Measurements from ENCODE around the gene CADM1.

CADM1 gene

GRCh38 chr11:115263799-115264656 is 240.2 kb downstream of the CADM1 start:
- Histone ChIP-seq H3K9me3 (ENCODE audit: control insufficient read depth, insufficient read depth, low read length) (no peaks in the 10 kb centered on the region), H3K79me2 (ENCODE audit: control insufficient read depth, low read length) (no peaks in the 10 kb centered on the region), H3F3A (ENCODE audit: control insufficient read depth, insufficient read depth) (no peaks in the 10 kb centered on the region), H3K4me2 (ENCODE audit: low read length) (no peak overlapping the region), H3K36me3 (ENCODE audit: control insufficient read depth, low read length) (no peaks in the 10 kb centered on the region), H3K9me2 (replicated peaks; ENCODE audit: control insufficient read depth, low read length) (no peaks in the 10 kb centered on the region), H3K4me3 (ENCODE audit: low read length) (no peak overlapping the region), H3K27me3 (ENCODE audit: control insufficient read depth, low read length) (no peaks in the 10 kb centered on the region), H3K4me1 (ENCODE audit: control insufficient read depth, low read length) (no peaks in the 10 kb centered on the region), H3K27ac (ENCODE audit: low read depth, low read length) (no peak overlapping the region), H4K20me1 (ENCODE audit: control insufficient read depth, insufficient read depth, low read depth, low read length) (no peaks in the 10 kb centered on the region)
- TF ChIP-seq, protein P1, sequence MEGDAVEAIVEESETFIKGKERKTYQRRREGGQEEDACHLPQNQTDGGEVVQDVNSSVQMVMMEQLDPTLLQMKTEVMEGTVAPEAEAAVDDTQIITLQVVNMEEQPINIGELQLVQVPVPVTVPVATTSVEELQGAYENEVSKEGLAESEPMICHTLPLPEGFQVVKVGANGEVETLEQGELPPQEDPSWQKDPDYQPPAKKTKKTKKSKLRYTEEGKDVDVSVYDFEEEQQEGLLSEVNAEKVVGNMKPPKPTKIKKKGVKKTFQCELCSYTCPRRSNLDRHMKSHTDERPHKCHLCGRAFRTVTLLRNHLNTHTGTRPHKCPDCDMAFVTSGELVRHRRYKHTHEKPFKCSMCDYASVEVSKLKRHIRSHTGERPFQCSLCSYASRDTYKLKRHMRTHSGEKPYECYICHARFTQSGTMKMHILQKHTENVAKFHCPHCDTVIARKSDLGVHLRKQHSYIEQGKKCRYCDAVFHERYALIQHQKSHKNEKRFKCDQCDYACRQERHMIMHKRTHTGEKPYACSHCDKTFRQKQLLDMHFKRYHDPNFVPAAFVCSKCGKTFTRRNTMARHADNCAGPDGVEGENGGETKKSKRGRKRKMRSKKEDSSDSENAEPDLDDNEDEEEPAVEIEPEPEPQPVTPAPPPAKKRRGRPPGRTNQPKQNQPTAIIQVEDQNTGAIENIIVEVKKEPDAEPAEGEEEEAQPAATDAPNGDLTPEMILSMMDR (IDR thresholded peaks at IDR 0.05; ENCODE audit: low read depth, low read length, poor library complexity, severe bottlenecking), result no peak
- no peak for TF ChIP-seq EZH2phosphoT487 (IDR thresholded peaks at IDR 0.05; ENCODE audit: borderline replicate concordance, low read length)

DNA sequence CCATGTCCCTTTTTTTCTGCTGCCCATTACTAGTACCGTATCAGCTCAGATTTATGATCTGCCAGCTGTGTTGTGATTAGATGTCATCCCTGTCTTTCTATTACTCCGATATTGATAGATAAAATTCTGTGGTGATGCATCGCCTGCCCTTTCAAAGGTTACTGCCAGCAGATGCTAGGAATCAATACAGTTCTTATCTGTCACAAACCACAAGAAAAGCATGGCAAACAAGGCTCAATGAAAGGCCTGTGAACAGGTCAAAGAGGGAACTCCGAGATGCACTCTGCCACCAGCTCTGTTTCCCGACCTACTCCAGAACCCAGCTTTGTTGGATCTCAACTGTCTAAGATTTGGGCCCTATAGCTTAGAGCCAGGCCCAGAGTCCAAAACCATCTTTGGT is 246.0 kb downstream of the CADM1 start:
- H3K9me2 ChIP-seq (replicated peaks; ENCODE audit: control insufficient read depth, low read length), result no peaks in the 10 kb centered on the region
- H3K27ac ChIP-seq (ENCODE audit: low read depth, low read length), result no peak overlapping the region
- H3K4me2 ChIP-seq (ENCODE audit: low read length), result no peak overlapping the region
- TF ChIP-seq, protein P1 (IDR thresholded peaks at IDR 0.05; ENCODE audit: low read depth, low read length, poor library complexity, severe bottlenecking), result no peak
- TF ChIP-seq EZH2phosphoT487 (IDR thresholded peaks at IDR 0.05; ENCODE audit: borderline replicate concordance, low read length), result no peak
- H3K36me3 ChIP-seq (ENCODE audit: control insufficient read depth, low read length), result no peaks in the 10 kb centered on the region
- H3K79me2 ChIP-seq (ENCODE audit: control insufficient read depth, low read length), result no peaks in the 10 kb centered on the region
- H3F3A ChIP-seq (ENCODE audit: control insufficient read depth, insufficient read depth), result no peaks in the 10 kb centered on the region
- H3K9me3 ChIP-seq (ENCODE audit: control insufficient read depth, insufficient read depth, low read length), result no peaks in the 10 kb centered on the region
- no peak overlapping the region for H3K4me3 ChIP-seq (ENCODE audit: low read length)
- peaks cover 22% of the 10 kb centered on the region for H3K4me1 ChIP-seq (ENCODE audit: control insufficient read depth, low read length)
- H3K27me3 ChIP-seq (ENCODE audit: control insufficient read depth, low read length), result no peaks in the 10 kb centered on the region
- no peaks in the 10 kb centered on the region for H4K20me1 ChIP-seq (ENCODE audit: control insufficient read depth, insufficient read depth, low read depth, low read length)

DNA sequence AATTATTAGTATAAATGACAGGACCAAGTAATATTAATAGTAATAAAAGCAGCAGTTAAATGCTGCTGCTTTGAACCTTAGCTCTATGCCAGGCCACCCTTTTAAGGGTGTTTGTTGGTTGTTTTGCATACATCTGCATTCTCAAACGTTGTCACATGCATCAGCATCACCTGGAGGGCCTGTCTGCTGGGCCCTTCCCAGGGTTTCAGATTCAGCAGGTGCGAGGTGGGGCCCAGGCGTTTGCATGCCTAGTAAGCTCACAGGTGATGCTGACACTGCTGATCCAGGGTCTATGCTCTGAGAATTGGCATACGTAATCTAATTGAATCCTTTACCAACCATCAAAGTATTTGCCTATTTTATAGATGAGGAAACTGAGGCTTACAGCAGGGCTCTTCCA is 246.5 kb downstream of the CADM1 start:
- Histone ChIP-seq H3K4me3 (ENCODE audit: low read length) (no peak overlapping the region), H3K36me3 (ENCODE audit: control insufficient read depth, low read length) (no peaks in the 10 kb centered on the region), H3K9me3 (ENCODE audit: control insufficient read depth, insufficient read depth, low read length) (no peaks in the 10 kb centered on the region), H3F3A (ENCODE audit: control insufficient read depth, insufficient read depth) (no peaks in the 10 kb centered on the region), H3K4me2 (ENCODE audit: low read length) (no peak overlapping the region), H3K27me3 (ENCODE audit: control insufficient read depth, low read length) (no peaks in the 10 kb centered on the region), H4K20me1 (ENCODE audit: control insufficient read depth, insufficient read depth, low read depth, low read length) (no peaks in the 10 kb centered on the region), H3K9me2 (replicated peaks; ENCODE audit: control insufficient read depth, low read length) (no peaks in the 10 kb centered on the region), H3K4me1 (ENCODE audit: control insufficient read depth, low read length) (peaks cover 22% of the 10 kb centered on the region), H3K79me2 (ENCODE audit: control insufficient read depth, low read length) (no peaks in the 10 kb centered on the region), H3K27ac (ENCODE audit: low read depth, low read length) (no peak overlapping the region; the same call in 1 of the 2 replicates)
- TF ChIP-seq EZH2phosphoT487 (IDR thresholded peaks at IDR 0.05; ENCODE audit: borderline replicate concordance, low read length), result no peak
- TF ChIP-seq, protein P1 (IDR thresholded peaks at IDR 0.05; ENCODE audit: low read depth, low read length, poor library complexity, severe bottlenecking), result no peak
